HepG2 (cell line): Measurements from ENCODE around the gene MST1. TPM values are rescaled to one million over a fixed set of nuclear protein-coding genes. Genes with fewer than 3 reads are reported as not detected.

Experiments used
- ARID3A ChIP-seq: IDR thresholded peaks from 2 replicates; pipeline ENCODE4 v1.6.1; 2012; ENCODE audit warnings: low read depth, low read length, improper control_type of control experiment
- ARNTL ChIP-seq: sonication (generic); formaldehyde crosslinking; IDR thresholded peaks from 2 replicates; pipeline ENCODE4 v1.4.0; 2020; ENCODE audit warnings: mild to moderate bottlenecking, missing genetic modification reagents
- ATF3 ChIP-seq: sonication (generic); formaldehyde crosslinking; IDR thresholded peaks from 2 replicates; pipeline ENCODE4 v1.4.0; 2020; ENCODE audit warnings: missing genetic modification reagents
- CREBL2 ChIP-seq: sonication (generic); formaldehyde crosslinking; IDR thresholded peaks from 2 replicates; pipeline ENCODE4 v1.8.1; 2023; ENCODE audit warnings: missing genetic modification reagents, mild to moderate bottlenecking, borderline replicate concordance
- GFI1 ChIP-seq: sonication (generic); formaldehyde crosslinking; IDR thresholded peaks from 2 replicates; pipeline ENCODE4 v1.5.0; 2020; ENCODE audit warnings: missing genetic modification reagents, mild to moderate bottlenecking, borderline replicate concordance
- HCFC1 ChIP-seq: fragments of 150-350 bp; IDR thresholded peaks from 2 replicates; pipeline ENCODE4 v1.6.1; 2014; ENCODE audit warnings: low read depth, low read length
- HDAC6 ChIP-seq: fragments of 200-600 bp; sonication (generic); IDR thresholded peaks from 2 replicates; pipeline ENCODE4 v1.7.0; 2017; ENCODE audit warnings: mild to moderate bottlenecking, antibody characterized with exemption, low read length, low read depth
- HHEX ChIP-seq: IDR thresholded peaks from 2 replicates; pipeline ENCODE4 v1.6.1; 2016; ENCODE audit warnings: control low read depth
- KDM5B ChIP-seq: sonication (generic); formaldehyde crosslinking; IDR thresholded peaks from 2 replicates; pipeline ENCODE4 v1.4.0; 2020; ENCODE audit warnings: missing genetic modification reagents, mild to moderate bottlenecking, borderline replicate concordance
- KDM6A ChIP-seq: IDR thresholded peaks from 2 replicates; pipeline ENCODE4 v1.6.1; 2016; ENCODE audit warnings: low read depth
- KLF15 ChIP-seq: sonication (generic); formaldehyde crosslinking; IDR thresholded peaks from 2 replicates; pipeline ENCODE4 v1.8.1; 2023; ENCODE audit warnings: borderline replicate concordance, mild to moderate bottlenecking, inconsistent platforms, missing genetic modification reagents, mixed read lengths
- MAFK ChIP-seq, 2 experiments: IDR thresholded peaks in 1 of 2; conservative IDR thresholded peaks in 1 of 2; 2 replicates each; pipeline ENCODE4 v1.6.1; 2011; ENCODE audit warnings: improper control_type of control experiment in 2 of 2, low read length in 2 of 2
- NR2F1 ChIP-seq, 2 experiments: fragments of 450-650 bp in 1 of 2; formaldehyde crosslinking in 1 of 2; IDR thresholded peaks; 2 replicates each; pipeline versions ENCODE4 v1.5.0 to v1.6.1; 2016 to 2020; ENCODE audit warnings: mild to moderate bottlenecking in 1 of 2, missing compliant biosample characterization in 1 of 2, missing genetic modification reagents in 1 of 2, moderate library complexity in 1 of 2
- POGK ChIP-seq: sonication (generic); formaldehyde crosslinking; conservative IDR thresholded peaks from 2 replicates; pipeline ENCODE4 v1.8.0; 2022; ENCODE audit warnings: mild to moderate bottlenecking, moderate library complexity, missing genetic modification reagents
- RAD51 ChIP-seq: fragments of 450-650 bp; IDR thresholded peaks from 2 replicates; pipeline ENCODE4 v1.6.1; 2016; ENCODE audit warnings: borderline replicate concordance
- SAP130 ChIP-seq: IDR thresholded peaks from 2 replicates; pipeline ENCODE4 v1.6.1; 2016; ENCODE audit warnings: low read depth
- ZNF274 ChIP-seq: sonication (generic); formaldehyde crosslinking; IDR thresholded peaks from 2 replicates; pipeline ENCODE4 v1.5.1; 2020; ENCODE audit warnings: mild to moderate bottlenecking, missing genetic modification reagents
- ZNF326 ChIP-seq: sonication (generic); formaldehyde crosslinking; IDR thresholded peaks from 2 replicates; pipeline ENCODE4 v1.4.0; 2020; ENCODE audit warnings: missing genetic modification reagents, borderline replicate concordance
- ZNF543 ChIP-seq: sonication (generic); formaldehyde crosslinking; IDR thresholded peaks from 2 replicates; pipeline ENCODE4 v1.4.0; 2020; ENCODE audit warnings: mild to moderate bottlenecking, missing genetic modification reagents
- ZNF639 ChIP-seq: conservative IDR thresholded peaks from 2 replicates; pipeline ENCODE4 v1.6.1; 2018; ENCODE audit warnings: missing genetic modification reagents
- ZNF740 ChIP-seq: sonication (generic); formaldehyde crosslinking; IDR thresholded peaks from 2 replicates; pipeline ENCODE4 v1.4.0; 2020; ENCODE audit warnings: missing genetic modification reagents
- ZNF746 ChIP-seq: sonication (generic); formaldehyde crosslinking; IDR thresholded peaks from 2 replicates; pipeline ENCODE4 v1.8.0; 2022; ENCODE audit warnings: mild to moderate bottlenecking, missing genetic modification reagents
- ZNF776 ChIP-seq: sonication (generic); formaldehyde crosslinking; IDR thresholded peaks from 2 replicates; pipeline ENCODE4 v1.4.0; 2020; ENCODE audit warnings: mild to moderate bottlenecking, missing genetic modification reagents
- ZNF792 ChIP-seq: IDR thresholded peaks from 2 replicates; pipeline ENCODE4 v1.6.1; 2016
- ZNF850 ChIP-seq: sonication (generic); formaldehyde crosslinking; conservative IDR thresholded peaks from 2 replicates; pipeline ENCODE4 v1.9.0; 2021; ENCODE audit warnings: mild to moderate bottlenecking, missing genetic modification reagents
- ZNF883 ChIP-seq: sonication (generic); formaldehyde crosslinking; IDR thresholded peaks from 2 replicates; pipeline ENCODE4 v1.5.1; 2020; ENCODE audit warnings: mild to moderate bottlenecking, missing genetic modification reagents; ENCODE audit errors: not compliant biosample characterization
- polyA plus RNA-seq, 8 experiments: library from polyadenylated mRNA; depleted of rRNA in 3 of 8; stranded (reverse) in 7 of 8; unstranded in 1 of 8; fragments of >200 nt; fragmentation: Illumina TruSeq in 4 of 8; extraction: Trizol in 4 of 8; gene quantifications; 2 replicates each; pipeline versions ENCODE4 v1.2.1 to v1.2.3, GENCODE V29; 2011 to 2016; ENCODE audit warnings: low read depth in 4 of 8, missing spikeins in 1 of 8, mixed read lengths in 1 of 8; ENCODE audit not compliant: insufficient read depth in 1 of 8
- total RNA-seq, 5 experiments: library from RNA; depleted of rRNA; stranded (reverse); fragments of >200 nt; fragmentation: Illumina TruSeq; extraction: Trizol; gene quantifications; 2 replicates each; pipeline ENCODE4 v1.2.3, GENCODE V29; 2016; ENCODE audit warnings: low read depth in 1 of 5

The MST1 gene
- total and polyA plus RNA-seq, 2 of the 13 experiments (the other 11 are each of a cell fraction or from before 2014, with no cell fraction given), result 189 to 452 TPM

- no peak for TF ChIP-seq ZNF792
- no peak for TF ChIP-seq HDAC6
- TF ChIP-seq KDM5B (CRISPR knock-in tag), result peak; percentile 41; the same call in 1 of the 2 replicates
- peak; percentile 82; the same call in 1 of the 2 replicates for TF ChIP-seq ZNF746 (CRISPR knock-in tag)
- TF ChIP-seq GFI1 (CRISPR knock-in tag), result no peak
- no peak for TF ChIP-seq ARID3A
- TF ChIP-seq RAD51, result no peak
- no peak for TF ChIP-seq MAFK (conservative IDR thresholded peaks at IDR 0.05 in 1 of 2, IDR thresholded peaks at IDR 0.05 in 1 of 2; ENCODE audit: low read length in 2 of 2)
- TF ChIP-seq ATF3 (CRISPR knock-in tag), result no peak
- TF ChIP-seq CREBL2 (CRISPR knock-in tag), result no peak
- no peak for TF ChIP-seq ARNTL (CRISPR knock-in tag)
- TF ChIP-seq HCFC1, result no peak
- peak; percentile 90 for TF ChIP-seq SAP130 (CRISPR knock-in tag)
- TF ChIP-seq ZNF326 (CRISPR knock-in tag), result no peak
- no peak for TF ChIP-seq ZNF639 (CRISPR knock-in tag)
- no peak for TF ChIP-seq ZNF883 (CRISPR knock-in tag)
- no peak for TF ChIP-seq ZNF850 (CRISPR knock-in tag)
- TF ChIP-seq POGK (CRISPR knock-in tag), result no peak
- TF ChIP-seq HHEX (CRISPR knock-in tag), result peak; percentile 79; the same call in 1 of the 2 replicates
- no peak for TF ChIP-seq ZNF274 (CRISPR knock-in tag)
- TF ChIP-seq ZNF740 (CRISPR knock-in tag), result no peak
- TF ChIP-seq ZNF543 (CRISPR knock-in tag), result no peak
- TF ChIP-seq NR2F1 (CRISPR knock-in tag; IDR thresholded peaks at IDR 0.05), result peak; percentile 75 to 85
- no peak for TF ChIP-seq KLF15 (CRISPR knock-in tag)
- peak; percentile 74 for TF ChIP-seq KDM6A (CRISPR knock-in tag)
- TF ChIP-seq ZNF776 (CRISPR knock-in tag), result no peak
Observed at GRCh38 chr3:49668414-49668797, 20.9 kb downstream of the MST1 start (continued).
